Right cardiac atrium (tissue), 5 donors: ENCODE data around the gene PTPRN2. TPM values are rescaled to one million over a fixed set of nuclear protein-coding genes. Genes with fewer than 3 reads are reported as not detected.

Experiments
- ATAC-seq, 2 donors: fragments of 200-7000 bp; cut with Tn5 transposase; one replicate each; pipeline versions ENCODE4 v1.8.0 to v1.9.1; 2020; ENCODE audit warnings: moderate library complexity in 2 of 2, mild to moderate bottlenecking in 1 of 2
- DNase-seq, 3 donors: peaks; one replicate each; pipeline ENCODE4 v3.0.0-alpha.2; 2020
- H3K27ac ChIP-seq: one replicate; pipeline ENCODE4 v1.5.1; 2013; ENCODE audit warnings: mild to moderate bottlenecking, low read length, control low read depth, moderate library complexity
- H3K27me3 ChIP-seq: one replicate; pipeline ENCODE4 v1.6.1; 2013; ENCODE audit not compliant: control insufficient read depth, insufficient read depth
- H3K4me1 ChIP-seq: one replicate; pipeline ENCODE4 v1.6.1; 2013; ENCODE audit warnings: low read length; ENCODE audit not compliant: control insufficient read depth, insufficient read depth
- H3K4me3 ChIP-seq: one replicate; pipeline ENCODE4 v1.5.1; 2013; ENCODE audit warnings: low read length, control low read depth
- H3K9me3 ChIP-seq: one replicate; pipeline ENCODE4 v1.6.1; 2013; ENCODE audit warnings: low read length; ENCODE audit not compliant: control insufficient read depth
- WGBS: extraction: QIAGEN DNeasy Blood & Tissue Kit; methylation state at CpG from one replicate; pipeline ENCODE4 v1.1.7; 2013; 5-methylcytosine and 5-hydroxymethylcytosine counted together
- intact Hi-C, 4 donors: fragments of 100-400 bp; cut with DNase I; formaldehyde crosslinking; loops; one replicate each; pipeline versions ENCODE4 v1.11.0 to v1.14.0; 2022 to 2023
- polyA plus RNA-seq: library from polyadenylated mRNA; stranded (reverse); fragments of 200-250 nt; gene quantifications from one replicate; pipeline ENCODE4 v1.2.3, GENCODE V29; 2013
- total RNA-seq, 4 donors: library from RNA; stranded (reverse); fragmentation: NEBNext Ultra II Directional; extraction: Animal tissue kit (Norgen Biotek cat#: 25700); gene quantifications; one replicate each; pipeline ENCODE4 v1.2.1, GENCODE V29; 2021
- donor health status: healthy with polysubstance abuse.
- donor health status: DM: no; HTN: yes; CAD: no.
- donor health status: DM: no; HTN: no; CAD: no.
- donor health status: DM: no; HTN: yes; CAD: no; lungs with severe emphysema.
- donor health status: DM: yes; HTN: yes; CAD: no.

Gene PTPRN2
- total and polyA plus RNA-seq, 5 donors, result 1.5 to 3.9 (median 1.9) TPM

DNA sequence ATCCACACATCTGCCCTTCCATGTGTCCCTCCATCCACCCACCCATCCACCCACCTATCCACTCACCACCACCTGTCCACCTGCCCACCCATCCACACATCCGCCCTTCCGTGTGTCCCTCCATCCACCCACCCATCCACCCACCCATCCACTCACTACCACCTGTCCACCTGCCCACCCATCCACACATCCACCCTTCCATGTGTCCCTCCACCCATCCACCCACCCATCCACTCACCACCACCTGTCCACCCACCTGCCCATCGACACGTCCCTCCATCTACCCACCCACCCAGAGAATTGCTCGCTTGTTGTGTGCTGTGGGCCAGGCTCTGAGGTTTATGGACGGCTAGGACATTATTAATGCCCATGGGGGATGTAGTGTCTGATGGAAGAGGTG is 750.6 kb downstream of the PTPRN2 start:
- Histone ChIP-seq H3K27ac (no peak overlapping the region), H3K27me3 (no peaks in the 10 kb centered on the region), H3K9me3 (no peaks in the 10 kb centered on the region), H3K4me1 (no peaks in the 10 kb centered on the region), H3K4me3 (no peak overlapping the region)
- no peak for DNase-seq
- ATAC-seq, result no peak
- 84% methylated on average over 6 of the region's 6 CpGs for WGBS
- intact Hi-C loops, result no loop called here

GRCh38 chr7:157834501-157835163 is 753.0 kb downstream of the PTPRN2 start:
- intact Hi-C loops, result no loop called here

DNA sequence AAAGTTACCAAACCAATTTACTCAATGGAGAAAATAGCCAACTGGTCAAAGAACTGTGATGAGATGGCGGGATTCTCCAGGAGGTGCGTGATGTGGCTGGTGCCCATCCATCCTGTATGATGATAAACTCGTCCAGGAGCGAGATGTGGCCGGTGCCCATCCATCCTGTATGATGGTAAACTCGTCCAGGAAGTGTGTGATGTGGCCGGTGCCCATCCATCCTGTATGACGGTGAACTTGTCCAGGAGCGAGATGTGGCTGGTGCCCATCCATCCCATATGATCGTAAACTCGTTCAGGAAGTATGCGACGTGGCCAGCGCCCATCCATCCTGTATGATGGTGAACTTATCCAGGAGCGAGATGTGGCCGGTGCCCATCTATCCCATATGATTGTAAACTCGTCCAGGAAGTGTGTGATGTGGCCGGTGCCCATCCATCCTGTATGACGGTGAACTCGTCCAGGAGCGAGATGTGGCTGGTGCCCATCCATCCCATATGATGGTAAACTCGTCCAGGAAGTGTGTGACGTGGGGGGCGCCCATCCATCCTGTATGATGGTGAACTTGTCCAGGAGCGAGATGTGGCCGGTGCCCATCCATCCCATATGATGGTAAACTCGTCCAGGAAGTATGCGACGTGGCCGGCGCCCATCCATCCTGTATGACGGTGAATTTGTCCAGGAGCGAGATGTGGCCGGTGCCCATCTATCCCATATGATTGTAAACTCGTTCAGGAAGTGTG is 754.6 kb downstream of the PTPRN2 start:
- H3K27me3 ChIP-seq, result no peaks in the 10 kb centered on the region
- ATAC-seq (no peak), DNase-seq (no peak)

More at GRCh38 chr7:157834501-157835163, 753.0 kb downstream of the PTPRN2 start:
- H3K27ac ChIP-seq, result no peak overlapping the region
- ATAC-seq, result no peak
- H3K4me1 ChIP-seq, result no peaks in the 10 kb centered on the region
- H3K27me3 ChIP-seq, result no peaks in the 10 kb centered on the region
- no peaks in the 10 kb centered on the region for H3K9me3 ChIP-seq
- DNase-seq, result no peak
- H3K4me3 ChIP-seq, result no peak overlapping the region
- WGBS, result 84% methylated on average over 20 of the region's 20 CpGs

GRCh38 chr7:157832421-157832820 is 755.2 kb downstream of the PTPRN2 start:
- DNase-seq (no peak), ATAC-seq (no peak)
- no peaks in the 10 kb centered on the region for H3K4me1 ChIP-seq
- H3K27me3 ChIP-seq, result no peaks in the 10 kb centered on the region
- H3K9me3 ChIP-seq, result no peaks in the 10 kb centered on the region
- H3K4me3 ChIP-seq, result no peak overlapping the region
- 60% methylated on average over 6 of the region's 6 CpGs for WGBS
- intact Hi-C loops, result no loop called here
- no peak overlapping the region for H3K27ac ChIP-seq

More for the DNA sequence above, 754.6 kb downstream of the PTPRN2 start:
- Histone ChIP-seq H3K4me3 (no peak overlapping the region), H3K27ac (no peak overlapping the region), H3K4me1 (no peaks in the 10 kb centered on the region), H3K9me3 (no peaks in the 10 kb centered on the region)
- intact Hi-C loops, result no loop called here
- 88% methylated on average over 35 of the region's 35 CpGs for WGBS

- H3K4me3 ChIP-seq, result no peak overlapping the region
- H3K9me3 ChIP-seq, result no peaks in the 10 kb centered on the region
- H3K27ac ChIP-seq, result no peak overlapping the region
- no peaks in the 10 kb centered on the region for H3K27me3 ChIP-seq
- H3K4me1 ChIP-seq, result no peaks in the 10 kb centered on the region
- 84% methylated on average over 16 of the region's 16 CpGs for WGBS
- no peak for ATAC-seq
- no peak for DNase-seq
- intact Hi-C loops, result no loop called here
Observed at GRCh38 chr7:157832006-157832405, 755.6 kb downstream of the PTPRN2 start.

DNA sequence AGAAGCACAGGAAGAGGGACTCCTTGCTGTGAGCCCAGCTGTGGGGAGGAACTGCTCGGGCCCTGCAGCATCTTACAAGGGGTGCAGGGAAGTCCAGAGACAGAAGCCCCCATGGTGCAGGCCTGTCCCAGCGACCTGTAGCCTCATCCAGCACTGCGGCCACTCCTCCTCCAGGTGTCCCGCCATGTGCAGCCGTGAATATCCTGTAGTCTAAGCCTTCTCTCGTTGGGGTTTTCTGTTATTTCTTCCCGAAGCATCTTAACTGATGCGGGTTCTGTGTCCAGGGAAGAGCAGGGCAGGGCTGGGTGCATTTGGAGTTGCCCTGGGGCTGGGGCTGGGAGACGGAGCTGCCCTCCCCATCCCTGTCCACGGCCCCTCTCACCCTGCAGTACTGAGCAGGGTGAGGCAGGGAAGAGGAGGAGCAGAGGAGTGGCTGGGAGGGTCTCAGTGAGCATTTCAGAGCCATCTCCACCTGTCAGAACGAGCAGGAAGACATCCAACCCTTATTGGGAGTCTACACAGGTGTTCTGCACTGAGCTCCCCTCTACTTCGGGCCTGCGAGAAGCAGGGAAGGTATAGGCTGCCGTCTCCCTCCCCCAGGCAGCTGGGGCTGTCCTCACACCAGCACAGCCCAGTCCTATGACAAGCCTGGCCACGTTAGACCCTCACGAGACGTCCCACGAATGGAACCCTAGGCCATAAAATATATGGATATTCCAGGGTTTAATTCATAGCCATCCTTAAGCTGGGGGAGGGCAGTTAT is 756.3 kb downstream of the PTPRN2 start:
- DNase-seq (no peak), ATAC-seq (no peak)
- H3K27me3 ChIP-seq, result no peaks in the 10 kb centered on the region
- no peak overlapping the region for H3K27ac ChIP-seq
- intact Hi-C loops, result no loop called here
- WGBS, result 74% methylated on average over 18 of the region's 18 CpGs
- H3K4me3 ChIP-seq, result no peak overlapping the region
- no peaks in the 10 kb centered on the region for H3K9me3 ChIP-seq
- H3K4me1 ChIP-seq, result no peaks in the 10 kb centered on the region

DNA sequence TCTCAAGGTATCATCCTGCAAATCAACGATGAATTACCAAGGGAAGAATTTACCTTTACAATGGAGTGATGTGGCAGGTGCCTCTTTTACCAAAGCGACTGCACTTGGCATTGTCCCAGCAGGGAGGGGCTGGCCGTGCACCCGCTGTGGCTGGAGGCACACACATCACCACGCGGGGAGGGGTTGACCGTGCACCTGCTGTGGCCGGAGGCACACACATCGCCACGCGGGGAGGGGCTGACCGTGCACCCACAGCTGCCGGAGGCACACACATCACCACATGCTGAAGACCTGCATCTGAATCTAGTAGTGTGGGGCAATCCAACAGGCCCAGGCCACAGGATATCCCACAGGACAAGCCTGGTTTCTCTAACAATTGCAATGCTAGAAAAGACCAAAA is 757.3 kb downstream of the PTPRN2 start:
- DNase-seq (no peak), ATAC-seq (no peak)
- 83% methylated on average over 13 of the region's 13 CpGs for WGBS
- no peak overlapping the region for H3K4me3 ChIP-seq
- no peaks in the 10 kb centered on the region for H3K27me3 ChIP-seq
- no peaks in the 10 kb centered on the region for H3K9me3 ChIP-seq
- intact Hi-C loops, result no loop called here
- H3K4me1 ChIP-seq, result no peaks in the 10 kb centered on the region
- H3K27ac ChIP-seq, result no peak overlapping the region

DNA sequence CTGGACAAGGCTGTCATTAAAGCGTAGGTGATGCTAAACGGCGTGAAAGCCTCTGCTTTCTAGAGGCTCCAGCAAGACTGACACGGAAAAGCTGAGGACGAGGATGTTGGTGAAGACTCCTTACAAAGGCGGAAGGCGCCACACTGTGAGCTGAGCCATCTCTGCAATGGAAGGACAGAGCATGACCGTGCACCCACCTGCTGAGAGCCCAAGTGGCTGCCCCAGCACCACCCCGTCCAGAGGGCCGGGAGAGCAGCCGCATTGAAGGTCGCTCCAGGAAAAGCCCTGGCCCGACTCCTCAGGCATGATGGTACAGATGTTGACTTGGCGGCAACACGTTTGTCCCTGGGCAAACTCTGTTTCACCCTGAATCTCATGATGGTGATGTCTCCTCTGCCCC is 758.1 kb downstream of the PTPRN2 start:
- Histone ChIP-seq H3K4me3 (no peak overlapping the region), H3K27me3 (no peaks in the 10 kb centered on the region), H3K9me3 (no peaks in the 10 kb centered on the region), H3K27ac (no peak overlapping the region), H3K4me1 (no peaks in the 10 kb centered on the region)
- 87% methylated on average over 15 of the region's 15 CpGs for WGBS
- intact Hi-C loops, result no loop called here
- ATAC-seq (peak in 1 of 2 donors; percentile 11), DNase-seq (no peak)

- no peak overlapping the region for H3K27ac ChIP-seq
- H3K9me3 ChIP-seq, result no peaks in the 10 kb centered on the region
Observed at GRCh38 chr7:157828881-157829280, 758.7 kb downstream of the PTPRN2 start.

GRCh38 chr7:157828190-157828589 is 759.4 kb downstream of the PTPRN2 start:
- H3K27ac ChIP-seq, result no peak overlapping the region
- ATAC-seq (no peak), DNase-seq (no peak)
- H3K27me3 ChIP-seq, result no peaks in the 10 kb centered on the region
- 86% methylated on average over 13 of the region's 13 CpGs for WGBS
- no peak overlapping the region for H3K4me3 ChIP-seq
- intact Hi-C loops, result no loop called here
- no peaks in the 10 kb centered on the region for H3K9me3 ChIP-seq
- no peaks in the 10 kb centered on the region for H3K4me1 ChIP-seq

More at GRCh38 chr7:157828881-157829280, 758.7 kb downstream of the PTPRN2 start:
- Histone ChIP-seq H3K4me1 (no peaks in the 10 kb centered on the region), H3K27me3 (no peaks in the 10 kb centered on the region), H3K4me3 (no peak overlapping the region)
- ATAC-seq, result no peak
- intact Hi-C loops, result no loop called here
- 95% methylated on average over 14 of the region's 14 CpGs for WGBS
- DNase-seq, result no peak

DNA sequence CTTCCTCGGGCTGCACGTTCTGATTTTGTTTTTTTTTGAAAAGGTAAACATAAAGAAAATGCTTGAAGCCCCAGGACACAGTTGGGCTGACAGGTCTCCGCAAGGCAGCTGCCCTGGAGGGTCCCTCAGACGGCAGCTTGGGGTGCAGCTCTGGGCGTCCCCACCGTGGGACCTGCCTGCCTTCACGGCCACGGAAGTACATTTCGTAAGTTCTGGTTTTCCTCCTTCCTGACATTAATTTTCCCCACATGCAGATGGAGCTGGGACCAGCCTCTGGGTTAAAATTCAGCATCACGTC is 759.8 kb downstream of the PTPRN2 start:
- WGBS, result 87% methylated on average over 10 of the region's 10 CpGs
- intact Hi-C loops, result no loop called here
- Histone ChIP-seq H3K4me1 (no peaks in the 10 kb centered on the region), H3K27ac (no peak overlapping the region), H3K9me3 (no peaks in the 10 kb centered on the region), H3K27me3 (no peaks in the 10 kb centered on the region), H3K4me3 (no peak overlapping the region)
- no peak for DNase-seq
- no peak for ATAC-seq
